Activated CD4-positive, alpha-beta memory T cell treated with anti-CD3 and anti-CD28 coated beads, Interleukin-2, amount 10 ng/mL, durations not matched to agents 7 days and 5 days (primary cell): ENCODE data around the gene TTC13. TPM values are rescaled to one million over a fixed set of nuclear protein-coding genes. Genes with fewer than 3 reads are reported as not detected.

Source experiments
- CTCF ChIA-PET: fragments of 350-600 bp; sonication (Branson Sonifier 250); formaldehyde crosslinking; loops from one replicate; lab custom pipeline; 2021; ENCODE audit warnings: antibody characterized with exemption, inconsistent platforms; lab: Charles Lee
- POLR2A ChIA-PET: fragments of 350-600 bp; sonication (Branson Sonifier 250); formaldehyde crosslinking; loops from one replicate; lab custom pipeline; 2021; ENCODE audit warnings: antibody characterized with exemption; lab: Charles Lee
- DNase-seq: peaks from one replicate; pipeline ENCODE4 v3.0.0-alpha.2; 2020
- H3K27ac Mint-ChIP-seq: one replicate; pipeline ENCODE4 v1.8.0; 2021; ENCODE audit warnings: mild to moderate bottlenecking, mixed read lengths
- H3K27me3 Mint-ChIP-seq: one replicate; pipeline ENCODE4 v1.8.0; 2021; ENCODE audit warnings: mixed read lengths
- H3K36me3 Mint-ChIP-seq: one replicate; pipeline ENCODE4 v1.8.0; 2021; ENCODE audit warnings: low read depth, mixed read lengths
- H3K4me1 Mint-ChIP-seq: one replicate; pipeline ENCODE4 v1.8.0; 2021; ENCODE audit warnings: mixed read lengths
- H3K4me3 Mint-ChIP-seq: one replicate; pipeline ENCODE4 v1.8.0; 2021; ENCODE audit warnings: mild to moderate bottlenecking, mixed read lengths
- H3K9me3 Mint-ChIP-seq: one replicate; pipeline ENCODE4 v1.8.0; 2021; ENCODE audit warnings: mixed read lengths
- total RNA-seq, 2 experiments: library from RNA; stranded (reverse); gene quantifications; one replicate each; pipeline ENCODE4 v1.2.3, GENCODE V29; 2021

Gene TTC13
- total RNA-seq, 2 experiments from 2014 or later, result 42.0 to 46.0 TPM

DNA sequence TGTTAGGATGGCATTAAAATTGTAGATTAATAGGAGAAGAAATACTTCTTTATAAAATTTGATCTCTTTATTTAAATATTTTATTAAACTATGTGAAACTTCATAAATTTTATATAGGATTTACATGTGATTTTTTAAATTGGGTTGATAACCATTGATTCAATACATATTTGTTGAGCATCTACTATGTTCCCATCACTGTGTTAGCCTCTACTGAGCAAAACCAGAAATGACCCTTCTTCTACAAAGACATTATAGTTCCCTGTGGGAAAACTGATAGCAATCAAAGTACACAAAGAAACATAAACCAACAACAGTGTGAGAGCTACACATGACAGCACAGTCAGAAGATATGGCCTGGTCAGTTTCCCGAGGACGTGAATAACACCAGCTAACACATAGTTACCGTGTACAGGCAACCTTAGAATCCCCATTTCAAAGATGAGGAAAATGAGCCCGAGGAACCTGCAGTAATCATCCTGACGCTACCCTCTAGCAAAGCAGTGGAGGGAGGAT lies 12.2 kb downstream of the TTC13 start:
- no peak for DNase-seq
- peaks cover 10% of the 10 kb centered on the region for H3K4me1 Mint-ChIP-seq
- CTCF ChIA-PET, result no interaction called here
- no peak overlapping the region for H3K27ac Mint-ChIP-seq
- POLR2A ChIA-PET, result no interaction called here
- H3K27me3 Mint-ChIP-seq, result no peaks in the 10 kb centered on the region
- H3K4me3 Mint-ChIP-seq, result no peak overlapping the region
- H3K9me3 Mint-ChIP-seq, result no peaks in the 10 kb centered on the region
- peaks cover 24% of the 10 kb centered on the region for H3K36me3 Mint-ChIP-seq

DNA sequence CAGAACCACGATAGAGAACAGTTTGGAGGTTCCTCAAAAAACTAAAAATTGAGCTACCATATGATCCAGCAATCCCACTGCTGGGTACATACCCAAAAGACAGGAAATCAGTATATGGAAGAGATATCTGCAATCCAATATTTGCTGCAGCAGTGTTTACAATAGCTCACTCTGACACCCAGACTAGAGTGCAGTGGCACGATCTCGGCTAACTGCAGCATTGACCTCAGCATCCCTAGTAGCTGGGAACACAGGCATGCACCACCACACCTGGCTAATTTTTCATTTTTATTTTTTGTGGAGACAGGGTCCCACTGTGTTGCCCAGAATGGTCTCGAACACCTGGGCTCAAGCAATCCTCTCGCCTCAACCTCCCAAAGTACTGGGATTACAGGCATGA lies 13.1 kb downstream of the TTC13 start:
- no peak for DNase-seq
- H3K9me3 Mint-ChIP-seq, result no peaks in the 10 kb centered on the region
- H3K27ac Mint-ChIP-seq, result no peak overlapping the region
- peaks cover 8% of the 10 kb centered on the region for H3K4me1 Mint-ChIP-seq
- ChIA-PET POLR2A (interaction anchor here (0.7 kb wide), 1 partner anchor 13 kb away, joined by 3 read pairs; the partner anchor contains the start of gene TTC13), CTCF (no interaction called here)
- no peaks in the 10 kb centered on the region for H3K27me3 Mint-ChIP-seq
- no peak overlapping the region for H3K4me3 Mint-ChIP-seq
- H3K36me3 Mint-ChIP-seq, result peaks cover 32% of the 10 kb centered on the region

DNA sequence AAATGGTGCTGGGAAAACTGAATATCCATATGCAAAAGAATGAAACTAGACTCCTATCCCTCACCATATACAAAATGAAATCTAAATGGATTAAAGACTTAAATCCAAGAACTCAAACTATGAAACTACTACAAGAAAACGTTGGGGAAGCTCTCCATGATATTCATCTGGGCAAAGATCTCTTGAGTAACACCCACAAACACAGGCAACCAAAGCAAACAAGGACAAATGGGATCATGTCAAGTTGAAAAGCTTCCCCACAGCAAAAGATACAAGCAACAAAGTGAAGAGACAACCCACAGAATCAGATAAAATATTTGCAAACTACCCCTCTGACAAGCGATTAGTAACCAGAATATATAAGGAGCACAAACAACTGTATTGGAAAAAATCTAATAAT lies 13.8 kb downstream of the TTC13 start:
- Mint-ChIP-seq H3K4me1 (peaks cover 4% of the 10 kb centered on the region), H3K27me3 (no peaks in the 10 kb centered on the region), H3K27ac (no peak overlapping the region), H3K36me3 (peaks cover 33% of the 10 kb centered on the region), H3K4me3 (no peak overlapping the region), H3K9me3 (no peaks in the 10 kb centered on the region)
- ChIA-PET CTCF (no interaction called here), POLR2A (interaction anchor here (0.7 kb wide), 1 partner anchor 13 kb away, joined by 3 read pairs; the partner anchor contains the start of gene TTC13)
- DNase-seq, result no peak

DNA sequence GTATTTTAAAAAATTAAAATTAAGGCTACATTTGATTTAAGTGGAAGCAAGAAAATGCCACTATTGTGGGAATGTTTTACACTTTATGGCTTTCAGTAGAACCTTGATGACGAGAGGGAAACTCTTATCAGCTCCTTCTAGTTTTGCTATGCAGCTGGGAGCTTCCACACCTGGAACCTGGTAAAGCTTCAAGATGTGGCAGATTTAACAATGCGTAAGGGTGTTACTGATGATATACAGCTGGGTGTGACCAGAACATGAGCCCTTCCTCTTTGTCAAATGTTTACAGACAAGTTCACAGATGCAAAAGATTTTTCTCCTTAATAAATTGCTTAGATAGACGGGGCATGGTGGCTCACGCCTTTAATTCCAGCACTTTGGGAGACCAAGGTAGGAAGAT lies 20.3 kb downstream of the TTC13 start:
- CTCF ChIA-PET, result interaction anchor here (1.3 to 1.4 kb wide), 2 partner anchors 11 to 40 kb away, joined by 4 to 5 read pairs; no protein-coding TSS in a partner anchor
- Mint-ChIP-seq H3K9me3 (no peaks in the 10 kb centered on the region), H3K4me3 (no peak overlapping the region), H3K4me1 (no peaks in the 10 kb centered on the region), H3K27me3 (no peaks in the 10 kb centered on the region), H3K36me3 (peaks cover 67% of the 10 kb centered on the region), H3K27ac (no peak overlapping the region)
- DNase-seq, result no peak
- POLR2A ChIA-PET, result interaction anchor here (0.6 kb wide), 1 partner anchor 14 kb away, joined by 3 read pairs; no protein-coding TSS in a partner anchor

DNA sequence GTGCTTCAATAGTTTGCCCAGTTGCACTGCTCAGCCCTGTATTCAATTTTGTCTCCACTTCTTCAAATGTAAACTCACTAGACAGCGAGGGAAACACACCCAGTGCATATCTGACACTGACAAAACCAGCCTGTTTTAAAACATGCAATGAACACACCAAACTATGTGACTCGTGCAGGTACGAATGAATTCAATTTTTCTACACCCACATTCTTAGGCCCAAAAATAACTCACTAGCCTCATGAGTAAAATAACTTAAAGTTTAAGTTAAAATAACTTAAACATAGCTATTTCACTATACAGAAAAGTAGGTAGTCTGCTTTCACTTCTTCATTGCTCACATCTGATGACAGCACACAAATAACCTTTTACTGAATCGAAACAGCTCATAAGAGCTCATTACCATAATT lies 21.1 kb downstream of the TTC13 start:
- CTCF ChIA-PET, result interaction anchor here (1.3 to 1.4 kb wide), 2 partner anchors 12 to 39 kb away, joined by 4 to 5 read pairs; no protein-coding TSS in a partner anchor

DNA sequence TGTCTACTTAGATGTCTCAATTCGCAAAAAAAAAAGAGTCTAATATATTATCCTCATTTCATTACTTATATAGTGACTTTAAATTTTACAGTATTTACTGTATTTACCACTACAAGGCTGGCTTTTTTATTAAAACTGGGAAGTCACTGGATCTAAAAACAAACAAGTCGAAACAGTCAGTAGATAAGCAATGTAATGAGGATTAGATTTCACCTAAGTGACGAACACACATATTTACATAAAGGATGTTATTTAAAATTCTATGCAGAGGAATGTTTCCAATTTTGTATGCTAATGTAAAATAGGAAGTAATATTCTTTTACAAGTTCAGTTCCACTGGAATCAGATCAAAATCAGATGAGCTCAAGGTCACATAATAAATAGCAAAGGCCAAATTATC lies 28.3 kb downstream of the TTC13 start:
- Mint-ChIP-seq H3K4me3 (no peak overlapping the region), H3K27me3 (no peaks in the 10 kb centered on the region), H3K9me3 (no peaks in the 10 kb centered on the region), H3K36me3 (peaks cover 36% of the 10 kb centered on the region), H3K4me1 (no peaks in the 10 kb centered on the region), H3K27ac (no peak overlapping the region)
- ChIA-PET POLR2A (interaction anchor here (1.0 kb wide), 1 partner anchor 23 kb away, joined by 3 read pairs; no protein-coding TSS in a partner anchor), CTCF (interaction anchor here (0.7 kb wide), 1 partner anchor 18 kb away, joined by 3 read pairs; no protein-coding TSS in a partner anchor)
- DNase-seq, result no peak

More for the DNA sequence above, 21.1 kb downstream of the TTC13 start:
- Mint-ChIP-seq H3K4me1 (no peaks in the 10 kb centered on the region), H3K27me3 (no peaks in the 10 kb centered on the region), H3K27ac (no peak overlapping the region), H3K9me3 (no peaks in the 10 kb centered on the region), H3K36me3 (peaks cover 66% of the 10 kb centered on the region), H3K4me3 (no peak overlapping the region)
- POLR2A ChIA-PET, result interaction anchor here (0.8 kb wide), 1 partner anchor 380 kb away, joined by 3 read pairs; the partner anchor contains the start of genes EXOC8 and SPRTN
- DNase-seq, result no peak

GRCh38 chr1:230948903-230949302 lies 29.8 kb downstream of the TTC13 start:
- H3K27ac Mint-ChIP-seq, result no peak overlapping the region
- ChIA-PET CTCF (no interaction called here), POLR2A (no interaction called here)
- no peak overlapping the region for H3K4me3 Mint-ChIP-seq
- H3K4me1 Mint-ChIP-seq, result no peaks in the 10 kb centered on the region
- H3K9me3 Mint-ChIP-seq, result no peaks in the 10 kb centered on the region
- no peak for DNase-seq
- H3K27me3 Mint-ChIP-seq, result no peaks in the 10 kb centered on the region
- H3K36me3 Mint-ChIP-seq, result peaks cover 39% of the 10 kb centered on the region

GRCh38 chr1:230948301-230948700 lies 30.4 kb downstream of the TTC13 start:
- H3K4me1 Mint-ChIP-seq, result no peaks in the 10 kb centered on the region
- H3K9me3 Mint-ChIP-seq, result no peaks in the 10 kb centered on the region
- POLR2A ChIA-PET, result no interaction called here
- DNase-seq, result no peak
- H3K27me3 Mint-ChIP-seq, result no peaks in the 10 kb centered on the region
- H3K36me3 Mint-ChIP-seq, result peaks cover 38% of the 10 kb centered on the region
- CTCF ChIA-PET, result no interaction called here
- no peak overlapping the region for H3K4me3 Mint-ChIP-seq
- no peak overlapping the region for H3K27ac Mint-ChIP-seq

- POLR2A ChIA-PET, result no interaction called here
- CTCF ChIA-PET, result no interaction called here
- Mint-ChIP-seq H3K9me3 (no peaks in the 10 kb centered on the region), H3K4me1 (peaks cover 11% of the 10 kb centered on the region), H3K36me3 (peaks cover 51% of the 10 kb centered on the region), H3K27ac (no peak overlapping the region), H3K27me3 (no peaks in the 10 kb centered on the region), H3K4me3 (no peak overlapping the region)
- DNase-seq, result no peak
Observed at GRCh38 chr1:230943048-230943593, 35.5 kb downstream of the TTC13 start.

DNA sequence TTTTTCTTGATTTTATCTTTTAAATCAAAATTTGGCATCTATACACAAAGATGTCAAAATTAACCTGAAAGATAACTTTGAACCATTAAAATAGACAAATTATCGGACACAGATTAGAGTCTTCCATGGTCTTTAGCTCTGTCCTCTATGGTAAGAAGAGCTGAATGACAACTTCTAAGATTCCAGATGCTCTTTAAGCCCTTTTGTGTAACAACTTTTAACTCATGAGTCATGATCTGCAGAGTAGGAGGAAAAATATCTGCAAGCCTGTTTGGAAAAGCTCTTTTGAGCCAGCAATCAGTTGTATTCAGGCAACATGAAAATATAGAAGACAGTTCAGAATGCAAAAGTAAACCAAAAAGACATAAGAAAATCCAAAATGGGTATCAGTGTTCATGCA lies 37.8 kb downstream of the TTC13 start:
- POLR2A ChIA-PET, result interaction anchor here (1.5 kb wide), 1 partner anchor 9 kb away, joined by 4 read pairs; no protein-coding TSS in a partner anchor
- H3K4me1 Mint-ChIP-seq, result peaks cover 24% of the 10 kb centered on the region
- H3K27ac Mint-ChIP-seq, result no peak overlapping the region
- H3K9me3 Mint-ChIP-seq, result no peaks in the 10 kb centered on the region
- DNase-seq, result no peak
- H3K4me3 Mint-ChIP-seq, result no peak overlapping the region
- CTCF ChIA-PET, result no interaction called here
- peaks cover 54% of the 10 kb centered on the region for H3K36me3 Mint-ChIP-seq
- H3K27me3 Mint-ChIP-seq, result no peaks in the 10 kb centered on the region

DNA sequence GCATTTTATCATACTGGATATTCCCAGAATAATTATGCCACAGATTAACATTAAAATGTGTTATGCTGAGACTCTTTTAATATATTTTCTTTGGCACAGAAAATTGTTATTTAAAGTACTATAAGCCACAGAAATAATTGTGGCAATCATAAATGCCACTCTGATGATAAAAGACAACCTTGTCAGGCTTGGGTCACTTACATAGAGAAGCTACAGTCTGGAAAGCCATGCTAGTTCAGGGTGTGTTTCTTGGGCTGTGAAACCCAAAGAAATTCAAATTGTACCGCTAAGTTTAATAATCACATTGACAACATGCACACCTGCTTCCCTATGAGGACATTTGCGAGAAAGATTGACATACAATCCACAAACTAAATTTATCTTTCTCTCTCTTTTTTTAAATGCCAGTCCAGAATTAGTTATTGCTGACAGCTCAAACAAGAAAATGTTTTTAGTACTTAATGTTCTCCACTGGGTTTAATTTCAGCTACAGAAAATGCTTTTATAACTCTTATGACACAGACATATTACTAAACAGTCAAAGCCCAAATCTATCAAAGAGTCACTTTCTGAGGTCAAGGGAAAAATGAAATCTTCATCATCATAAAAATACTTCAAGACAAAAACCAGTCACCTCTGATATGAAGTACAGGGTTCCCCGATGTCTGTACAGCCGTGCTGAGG lies 38.7 kb downstream of the TTC13 start:
- no peak for DNase-seq
- Mint-ChIP-seq H3K36me3 (peaks cover 54% of the 10 kb centered on the region), H3K4me1 (peaks cover 24% of the 10 kb centered on the region), H3K9me3 (no peaks in the 10 kb centered on the region), H3K27me3 (no peaks in the 10 kb centered on the region), H3K4me3 (no peak overlapping the region), H3K27ac (no peak overlapping the region)
- CTCF ChIA-PET, result no interaction called here
- POLR2A ChIA-PET, result interaction anchor here (1.5 kb wide), 1 partner anchor 8 kb away, joined by 4 read pairs; no protein-coding TSS in a partner anchor

- DNase-seq, result no peak
- no peak overlapping the region for H3K4me3 Mint-ChIP-seq
- peaks cover 24% of the 10 kb centered on the region for H3K4me1 Mint-ChIP-seq
- CTCF ChIA-PET, result no interaction called here
- peaks cover 47% of the 10 kb centered on the region for H3K36me3 Mint-ChIP-seq
- POLR2A ChIA-PET, result no interaction called here
- H3K9me3 Mint-ChIP-seq, result no peaks in the 10 kb centered on the region
- no peaks in the 10 kb centered on the region for H3K27me3 Mint-ChIP-seq
- no peak overlapping the region for H3K27ac Mint-ChIP-seq
Observed at GRCh38 chr1:230938924-230939368, 39.7 kb downstream of the TTC13 start.

DNA sequence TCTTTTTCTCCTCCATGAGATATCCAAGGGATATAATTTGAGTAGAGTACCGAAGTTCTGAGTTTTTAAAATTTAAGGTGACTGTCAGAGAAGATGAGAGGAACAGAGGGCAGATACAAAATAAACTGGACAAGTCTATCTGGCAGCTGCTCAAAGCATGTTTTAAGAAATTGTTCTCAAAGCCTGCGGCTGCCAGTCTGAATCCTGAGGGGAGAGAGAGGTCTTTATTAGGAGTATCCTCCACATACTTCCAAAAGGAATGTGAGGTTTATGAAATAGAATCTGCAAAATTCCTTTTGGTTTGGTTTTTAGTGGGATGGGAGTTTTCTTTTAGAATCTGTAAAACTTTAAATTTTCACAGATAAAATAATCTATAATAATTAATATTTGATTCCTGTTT lies 41.3 kb downstream of the TTC13 start:
- ChIA-PET CTCF (no interaction called here), POLR2A (no interaction called here)
- Mint-ChIP-seq H3K9me3 (no peaks in the 10 kb centered on the region), H3K4me3 (no peak overlapping the region), H3K4me1 (peaks cover 22% of the 10 kb centered on the region), H3K27me3 (no peaks in the 10 kb centered on the region), H3K27ac (no peak overlapping the region), H3K36me3 (peaks cover 44% of the 10 kb centered on the region)
- DNase-seq, result no peak
